Peyer's patch (tissue), 4 donors: Measurements from ENCODE around the gene ZNF804A. TPM values are rescaled to one million over a fixed set of nuclear protein-coding genes. Genes with fewer than 3 reads are reported as not detected.

Experiments used
- DNase-seq, 3 donors: peaks; one replicate each; pipeline ENCODE4 v3.0.0-alpha.2; 2017 to 2019
- H3K27ac ChIP-seq, 4 donors: fragments of 200-600 bp; sonication (generic); one replicate each; pipeline ENCODE4 v1.5.1; 2016 to 2019
- H3K27me3 ChIP-seq, 2 donors: fragments of 200-600 bp; sonication (generic); one replicate each; pipeline ENCODE4 v1.5.1; 2019
- H3K36me3 ChIP-seq, 3 donors: fragments of 200-600 bp; sonication (generic); one replicate each; pipeline ENCODE4 v1.5.1; 2016 to 2019
- H3K4me1 ChIP-seq, 4 donors: fragments of 200-600 bp; sonication (generic); one replicate each; pipeline ENCODE4 v1.5.1; 2016 to 2019
- H3K4me3 ChIP-seq, 4 donors: fragments of 200-600 bp; sonication (generic); 1 replicate in 3 of 4; 2 replicates in 1 of 4; pipeline ENCODE4 v1.5.1; 2016 to 2019; ENCODE audit warnings: mild to moderate bottlenecking in 1 of 4
- H3K9me3 ChIP-seq, 4 donors: fragments of 200-600 bp; sonication (generic); one replicate each; pipeline ENCODE4 v1.5.1; 2016 to 2019; ENCODE audit warnings: mild to moderate bottlenecking in 1 of 4
- CTCF ChIP-seq, 6 experiments: fragments of 450-650 bp in 4 of 6; fragments of 200-600 bp in 2 of 6; sonication (generic) in 1 of 6; IDR thresholded peaks; one replicate each; pipeline ENCODE4 v1.5.1; 2017 to 2019; ENCODE audit warnings: antibody characterized with exemption in 6 of 6, mild to moderate bottlenecking in 3 of 6, moderate library complexity in 1 of 6
- POLR2A ChIP-seq, 2 donors: fragments of 450-650 bp; IDR thresholded peaks; one replicate each; pipeline ENCODE4 v1.5.1; 2017; ENCODE audit warnings: antibody characterized with exemption in 2 of 2, mild to moderate bottlenecking in 2 of 2, moderate library complexity in 2 of 2
- total RNA-seq, 4 donors: library from RNA; depleted of rRNA; stranded (reverse); fragments of >200 nt; gene quantifications; one replicate each; pipeline ENCODE4 v1.1.0, GENCODE V29; 2016

Gene ZNF804A
- total RNA-seq, 4 donors from 2014 or later: 0.95 to 5.8 (median 2.3) TPM

DNA sequence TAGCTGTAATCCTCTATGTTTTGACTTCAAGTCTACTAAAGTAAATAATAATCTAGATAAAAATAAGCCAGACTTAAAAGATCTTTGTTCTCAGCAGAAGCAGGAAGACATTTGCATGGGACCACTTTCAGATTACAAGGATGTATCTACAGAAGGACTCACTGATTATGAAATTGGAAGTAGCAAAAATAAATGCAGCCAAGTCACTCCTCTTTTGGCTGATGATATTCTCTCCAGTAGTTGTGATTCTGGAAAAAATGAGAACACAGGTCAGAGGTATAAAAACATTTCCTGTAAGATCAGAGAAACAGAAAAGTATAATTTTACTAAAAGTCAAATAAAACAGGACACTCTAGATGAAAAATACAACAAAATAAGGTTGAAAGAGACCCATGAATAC is 338.4 kb downstream of the ZNF804A start:
- no peaks in the 10 kb centered on the region for H3K9me3 ChIP-seq
- TF ChIP-seq POLR2A (IDR thresholded peaks at IDR 0.05): no peak
- TF ChIP-seq CTCF (IDR thresholded peaks at IDR 0.05): no peak
- DNase-seq: no peak
- no peaks in the 10 kb centered on the region for H3K27me3 ChIP-seq
- H3K4me1 ChIP-seq: no peaks in the 10 kb centered on the region
- no peak overlapping the region for H3K4me3 ChIP-seq
- H3K27ac ChIP-seq: no peak overlapping the region
- H3K36me3 ChIP-seq: no peaks in the 10 kb centered on the region

- DNase-seq: no peak
- Histone ChIP-seq H3K27me3 (no peaks in the 10 kb centered on the region), H3K36me3 (no peaks in the 10 kb centered on the region), H3K9me3 (no peaks in the 10 kb centered on the region), H3K27ac (no peak overlapping the region), H3K4me3 (no peak overlapping the region), H3K4me1 (no peaks in the 10 kb centered on the region)
- TF ChIP-seq POLR2A (IDR thresholded peaks at IDR 0.05) (no peak), CTCF (IDR thresholded peaks at IDR 0.05) (no peak)
Observed at GRCh38 chr2:184938221-184938985, 340.1 kb downstream of the ZNF804A start.

DNA sequence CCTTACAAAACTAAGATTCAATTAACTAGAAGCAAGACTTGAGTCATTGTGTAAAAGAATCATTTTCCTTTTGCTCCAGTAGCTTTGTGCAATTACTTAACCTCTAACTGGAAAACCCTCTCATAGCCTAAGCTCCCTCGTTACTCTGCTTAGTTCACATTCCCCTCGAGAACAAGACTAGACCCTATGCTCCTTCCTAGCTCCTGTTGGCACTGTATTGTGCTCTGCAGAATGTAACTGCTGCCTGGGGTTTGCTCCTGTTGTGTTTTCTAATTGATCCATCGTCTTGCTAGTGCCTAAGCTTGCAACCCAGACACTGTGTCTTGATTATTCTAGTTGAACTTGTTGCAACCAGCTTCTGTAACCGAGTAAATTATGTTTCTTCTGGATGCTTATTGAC is 347.0 kb downstream of the ZNF804A start:
- no peaks in the 10 kb centered on the region for H3K9me3 ChIP-seq
- no peak for DNase-seq
- H3K4me1 ChIP-seq: no peaks in the 10 kb centered on the region
- no peaks in the 10 kb centered on the region for H3K36me3 ChIP-seq
- H3K27ac ChIP-seq: no peak overlapping the region
- H3K27me3 ChIP-seq: no peaks in the 10 kb centered on the region
- no peak overlapping the region for H3K4me3 ChIP-seq
- no peak for TF ChIP-seq CTCF (IDR thresholded peaks at IDR 0.05)
- no peak for TF ChIP-seq POLR2A (IDR thresholded peaks at IDR 0.05)

DNA sequence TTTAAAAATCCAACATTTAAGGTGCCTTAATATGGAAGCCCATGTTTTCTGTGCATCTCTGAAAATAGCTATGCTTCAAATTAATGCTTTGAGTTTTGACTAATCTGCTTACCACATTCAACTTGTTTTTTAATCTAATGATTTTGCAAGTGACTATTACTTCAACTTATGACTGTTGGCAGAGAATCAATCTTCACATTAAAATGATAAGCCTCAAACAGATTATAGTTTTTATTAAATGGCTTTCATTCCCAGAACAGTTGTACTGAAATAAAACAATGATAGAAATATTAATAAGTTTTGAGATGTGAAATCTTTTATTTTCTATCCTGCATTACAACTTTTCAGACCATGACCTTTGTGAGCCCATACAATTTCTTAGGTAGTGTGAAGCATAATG is 347.5 kb downstream of the ZNF804A start:
- no peaks in the 10 kb centered on the region for H3K36me3 ChIP-seq
- TF ChIP-seq POLR2A (IDR thresholded peaks at IDR 0.05): no peak
- TF ChIP-seq CTCF (IDR thresholded peaks at IDR 0.05): no peak
- no peaks in the 10 kb centered on the region for H3K27me3 ChIP-seq
- no peak overlapping the region for H3K27ac ChIP-seq
- H3K4me1 ChIP-seq: no peaks in the 10 kb centered on the region
- no peak overlapping the region for H3K4me3 ChIP-seq
- H3K9me3 ChIP-seq: no peaks in the 10 kb centered on the region
- DNase-seq: no peak

GRCh38 chr2:184956856-184957255 is 358.5 kb downstream of the ZNF804A start:
- H3K4me1 ChIP-seq: no peaks in the 10 kb centered on the region
- H3K9me3 ChIP-seq: no peaks in the 10 kb centered on the region
- H3K4me3 ChIP-seq: no peak overlapping the region
- H3K27me3 ChIP-seq: no peaks in the 10 kb centered on the region
- TF ChIP-seq CTCF (IDR thresholded peaks at IDR 0.05) (no peak), POLR2A (IDR thresholded peaks at IDR 0.05) (no peak)
- no peaks in the 10 kb centered on the region for H3K36me3 ChIP-seq
- H3K27ac ChIP-seq: no peak overlapping the region
- no peak for DNase-seq
